ENCODE results near the gene SMIM32. TPM values are rescaled to one million over a fixed set of nuclear protein-coding genes. Genes with fewer than 3 reads are reported as not detected.

SMIM32 gene
- total and polyA plus RNA-seq, 2 donors from 2014 or later, result 5.1 to 63.6 TPM

GRCh38 chr5:136143763-136144162 is 49.2 kb downstream of the SMIM32 start:
- Histone ChIP-seq H3K27ac (ENCODE audit: low read depth in 2 of 2, low read length in 2 of 2) (no peak overlapping the region), H3K4me1 (ENCODE audit: control insufficient read depth in 2 of 3, insufficient read depth in 2 of 3, low read depth in 1 of 3, low read length in 3 of 3) (peaks cover 0 to 10% (median 8%) of the 10 kb centered on the region in 3 donors), H3K36me3 (ENCODE audit: control insufficient read depth in 2 of 3, insufficient read depth in 3 of 3, low read length in 3 of 3) (no peaks in the 10 kb centered on the region), H3K9ac (ENCODE audit: low read length in 3 of 3) (no peak overlapping the region), H3K4me3 (ENCODE audit: low read length in 3 of 3) (no peak overlapping the region), H3K27me3 (ENCODE audit: control insufficient read depth, insufficient read depth, low read length) (no peaks in the 10 kb centered on the region), H3K9me3 (ENCODE audit: control insufficient read depth in 2 of 3, insufficient read depth in 1 of 3, low read length in 3 of 3) (no peaks in the 10 kb centered on the region)
- DNase-seq (no peak), FAIRE-seq (no peak)
- no peak for TF ChIP-seq CTCF (IDR thresholded peaks at IDR 0.05; ENCODE audit: borderline replicate concordance, extremely low read depth, insufficient read depth)
- intact Hi-C loops (cut with DNase I), result no loop called here

DNA sequence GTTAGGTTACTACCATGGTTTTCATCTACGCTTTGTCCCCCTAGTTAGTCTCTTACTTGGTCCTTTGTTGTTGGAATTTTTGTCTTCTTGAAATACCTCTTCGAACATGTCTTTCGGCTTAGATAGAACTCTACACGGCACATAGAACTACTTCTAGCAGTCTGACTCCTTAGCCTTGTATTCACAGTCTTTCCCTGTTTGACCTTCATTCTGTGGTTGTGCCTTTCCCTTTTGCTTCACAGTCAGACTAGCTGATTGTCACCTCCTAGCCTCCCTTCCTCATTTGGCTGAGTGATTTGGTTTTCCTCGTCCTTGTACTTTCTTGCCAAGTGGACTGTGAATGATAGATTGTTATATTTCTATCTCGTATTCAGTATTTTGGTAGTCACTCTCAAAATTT is 49.6 kb downstream of the SMIM32 start:
- intact Hi-C loops (cut with DNase I), result no loop called here
- peak overlapping the region in 1 of 3 donors; percentile 23 for H3K4me3 ChIP-seq (ENCODE audit: low read length in 3 of 3)
- DNase-seq, result no peak
- no peaks in the 10 kb centered on the region for H3K9me3 ChIP-seq (ENCODE audit: control insufficient read depth in 2 of 3, insufficient read depth in 1 of 3, low read length in 3 of 3)
- no peaks in the 10 kb centered on the region for H3K27me3 ChIP-seq (ENCODE audit: control insufficient read depth, insufficient read depth, low read length)
- H3K36me3 ChIP-seq (ENCODE audit: control insufficient read depth in 2 of 3, insufficient read depth in 3 of 3, low read length in 3 of 3), result no peaks in the 10 kb centered on the region
- H3K4me1 ChIP-seq (ENCODE audit: control insufficient read depth in 2 of 3, insufficient read depth in 2 of 3, low read depth in 1 of 3, low read length in 3 of 3), result peaks cover 0 to 12% (median 10%) of the 10 kb centered on the region in 3 donors
- no peak overlapping the region for H3K27ac ChIP-seq (ENCODE audit: low read depth in 2 of 2, low read length in 2 of 2)
- no peak for FAIRE-seq
- no peak for TF ChIP-seq CTCF (IDR thresholded peaks at IDR 0.05; ENCODE audit: borderline replicate concordance, extremely low read depth, insufficient read depth)
- H3K9ac ChIP-seq (ENCODE audit: low read length in 3 of 3), result no peak overlapping the region

- TF ChIP-seq CTCF (IDR thresholded peaks at IDR 0.05; ENCODE audit: borderline replicate concordance, extremely low read depth, insufficient read depth), result no peak
- Histone ChIP-seq H3K9ac (ENCODE audit: low read length in 3 of 3) (no peak overlapping the region), H3K4me1 (ENCODE audit: control insufficient read depth in 2 of 3, insufficient read depth in 2 of 3, low read depth in 1 of 3, low read length in 3 of 3) (peaks cover 0 to 14% (median 13%) of the 10 kb centered on the region in 3 donors), H3K27ac (ENCODE audit: low read depth in 2 of 2, low read length in 2 of 2) (no peak overlapping the region), H3K9me3 (ENCODE audit: control insufficient read depth in 2 of 3, insufficient read depth in 1 of 3, low read length in 3 of 3) (no peaks in the 10 kb centered on the region), H3K36me3 (ENCODE audit: control insufficient read depth in 2 of 3, insufficient read depth in 3 of 3, low read length in 3 of 3) (no peaks in the 10 kb centered on the region), H3K4me3 (ENCODE audit: low read length in 3 of 3) (no peak overlapping the region), H3K27me3 (ENCODE audit: control insufficient read depth, insufficient read depth, low read length) (no peaks in the 10 kb centered on the region)
- FAIRE-seq (no peak), DNase-seq (no peak)
- intact Hi-C loops (cut with DNase I), result no loop called here
Measured at GRCh38 chr5:136141561-136141960, 51.4 kb downstream of the SMIM32 start.

Other genes starting within 250 kb of the SMIM32 start
- not detected for gene LECT2, start 238.2 kb downstream of the SMIM32 start, total RNA-seq
- gene LECT2, start 238.2 kb downstream of the SMIM32 start, polyA plus RNA-seq (ENCODE audit: insufficient read depth, low read depth, low replicate concordance), result not detected
- 78.5 TPM for gene TGFBI, start 164.2 kb downstream of the SMIM32 start, total RNA-seq
- 36.4 TPM for gene TGFBI, start 164.2 kb downstream of the SMIM32 start, polyA plus RNA-seq (ENCODE audit: insufficient read depth, low read depth, low replicate concordance)
- 67.7 TPM for gene SMAD5, start 60.3 kb downstream of the SMIM32 start, total RNA-seq
- gene SMAD5, start 60.3 kb downstream of the SMIM32 start, polyA plus RNA-seq (ENCODE audit: insufficient read depth, low read depth, low replicate concordance), result 9.9 TPM
- not detected for gene TRPC7, start 172.4 kb upstream of the SMIM32 start, total RNA-seq
- gene TRPC7, start 172.4 kb upstream of the SMIM32 start, polyA plus RNA-seq (ENCODE audit: insufficient read depth, low read depth, low replicate concordance), result 1.2 TPM

All from kidney (tissue), 14 donors.